ENCODE results near the gene PCDHGA10.

The PCDHGA10 gene

GRCh38 chr5:141402553-141403243, 10.1 kb upstream of the PCDHGA10 start, which contains the start of gene PCDHGA9:
TSS of gene PCDHGA9 (plus strand) at chr5:141402778. CDS start at chr5:141402953, 175 bp downstream.
- peak; percentile 49 for TF ChIP-seq CTCF (IDR thresholded peaks at IDR 0.05)

GRCh38 chr5:141403387-141403786, 9.4 kb upstream of the PCDHGA10 start:
- no peak for TF ChIP-seq CTCF (IDR thresholded peaks at IDR 0.05)

GRCh38 chr5:141407790-141408505, 4.8 kb upstream of the PCDHGA10 start, which contains the start of gene PCDHGB6:
TSS of gene PCDHGB6 (plus strand) at chr5:141408021. CDS start at chr5:141408203, 182 bp downstream.
- peak; percentile 32; the same call in 1 of the 2 replicates for TF ChIP-seq CTCF (IDR thresholded peaks at IDR 0.05)

GRCh38 chr5:141409598-141410306, 3.0 kb upstream of the PCDHGA10 start:
- no peak for TF ChIP-seq CTCF (IDR thresholded peaks at IDR 0.05)

DNA sequence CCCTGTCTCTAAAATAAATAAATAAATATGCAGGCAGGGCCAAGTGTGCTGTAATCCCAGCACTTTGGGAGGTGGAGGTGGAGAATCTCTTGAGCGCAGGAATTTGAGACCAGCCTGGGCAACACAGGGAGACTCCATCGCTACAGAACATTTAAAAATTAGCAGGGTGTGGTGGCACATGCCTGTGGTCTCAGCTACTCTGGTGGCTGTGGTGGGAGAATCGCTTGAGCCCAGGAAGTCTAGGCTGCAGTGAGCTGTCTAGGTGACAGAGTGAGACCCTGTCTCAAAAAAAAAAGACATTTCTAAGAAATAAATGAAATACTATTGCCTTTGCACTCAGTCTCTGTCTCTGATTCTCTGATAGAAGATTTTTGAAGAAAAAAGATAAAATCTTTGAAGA, 1.2 kb upstream of the PCDHGA10 start:
- TF ChIP-seq CTCF (IDR thresholded peaks at IDR 0.05), result no peak

GRCh38 chr5:141413540-141414069, 818 bp downstream of the PCDHGA10 start:
- TF ChIP-seq CTCF (IDR thresholded peaks at IDR 0.05), result no peak

- TF ChIP-seq CTCF (IDR thresholded peaks at IDR 0.05), result peak; percentile 36; the same call in 1 of the 2 replicates
These were observed 4.8 kb downstream of the PCDHGA10 start, which contains the start of gene PCDHGB7 for GRCh38 chr5:141417494-141418172. TSS of gene PCDHGB7 (plus strand) at chr5:141417677. CDS start at chr5:141417860, 183 bp downstream.
